Transverse colon (tissue), 4 donors: ENCODE measurements around the gene GLI3. TPM values are rescaled to one million over a fixed set of nuclear protein-coding genes. Genes with fewer than 3 reads are reported as not detected.
A peak's percentile ranks its signal among the peaks of the same experiment; 100 is the strongest.

Experiments
- DNase-seq: peaks from one replicate; pipeline ENCODE4 v3.0.0-alpha.2; 2019
- H3K27ac ChIP-seq, 4 donors: fragments of 200-600 bp; sonication (generic); 2 replicates each; pipeline ENCODE4 v1.5.1; 2016 to 2018; ENCODE audit warnings: inconsistent platforms in 4 of 4
- H3K27me3 ChIP-seq: fragments of 200-600 bp; sonication (generic); 2 replicates; pipeline ENCODE4 v1.5.1; 2017; ENCODE audit warnings: inconsistent platforms
- H3K36me3 ChIP-seq, 4 donors: fragments of 200-600 bp; sonication (generic); 2 replicates each; pipeline ENCODE4 v1.5.1; 2017 to 2019; ENCODE audit warnings: inconsistent platforms in 4 of 4
- H3K4me1 ChIP-seq, 4 donors: fragments of 200-600 bp; sonication (generic); 2 replicates each; pipeline ENCODE4 v1.5.1; 2017 to 2020; ENCODE audit warnings: inconsistent platforms in 4 of 4
- H3K4me3 ChIP-seq, 4 donors: fragments of 200-600 bp; sonication (generic); 1 replicate in 1 of 4; 2 replicates in 3 of 4; pipeline versions ENCODE4 v1.5.1 to v1.6.1; 2017 to 2019; ENCODE audit warnings: inconsistent platforms in 4 of 4
- H3K9me3 ChIP-seq, 2 donors: fragments of 200-600 bp; sonication (generic); 2 replicates each; pipeline ENCODE4 v1.5.1; 2017 to 2019; ENCODE audit warnings: inconsistent platforms in 2 of 2
- EP300 ChIP-seq: sonication (generic); formaldehyde crosslinking; IDR thresholded peaks from one replicate; pipeline ENCODE4 v1.6.1; 2017; ENCODE audit warnings: antibody characterized with exemption, low read depth
- POLR2A ChIP-seq: fragments of 450-650 bp; IDR thresholded peaks from one replicate; pipeline ENCODE4 v1.6.1; 2016; ENCODE audit warnings: antibody characterized with exemption, mild to moderate bottlenecking, moderate library complexity
- POLR2AphosphoS5 ChIP-seq, 3 donors: sonication (generic); formaldehyde crosslinking; IDR thresholded peaks; one replicate each; pipeline ENCODE4 v1.6.1; 2016; ENCODE audit warnings: antibody characterized with exemption in 3 of 3
- WGBS, 2 donors: methylation state at CpG; one replicate each; pipeline ENCODE4 v1.1.5; 2018; ENCODE audit warnings: low coverage in 1 of 2; 5-methylcytosine and 5-hydroxymethylcytosine counted together
- in situ Hi-C, 4 donors: fragments of 200-750 bp; cut with MboI; loops; one replicate each; pipeline versions ENCODE4 v1.15.0 to v1.15.1; 2017; ENCODE audit warnings: low sequenced_read_pairs in 3 of 4, low pct_ligation_motif_present in 1 of 4, low pct_unique_long_range_greater_than_20kb in 1 of 4
- intact Hi-C: fragments of 100-400 bp; cut with DNase I; formaldehyde crosslinking; loops from one replicate; pipeline ENCODE4 v1.15.1; 2023; ENCODE audit warnings: low total_unique reads
- total RNA-seq, 4 donors: library from RNA; depleted of rRNA; stranded (reverse); fragments of >200 nt; gene quantifications; one replicate each; pipeline ENCODE4 v1.1.0, GENCODE V29; 2016
- TF ChIP-seq, protein P1 (sequence below), 5 experiments: fragments of 200-600 bp in 3 of 5; fragments of 450-650 bp in 2 of 5; sonication (generic) in 3 of 5; IDR thresholded peaks; 1 replicate in 2 of 5; 2 replicates in 3 of 5; pipeline ENCODE4 v1.5.1; 2016 to 2017; ENCODE audit warnings: antibody characterized with exemption in 5 of 5, inconsistent platforms in 3 of 5, mild to moderate bottlenecking in 2 of 5, moderate library complexity in 1 of 5

The GLI3 gene
- total RNA-seq, 4 donors from 2014 or later = 3.7 to 41.1 (median 5.3) TPM

GRCh38 chr7:42192851-42193461 lies 44.1 kb downstream of the GLI3 start:
- in situ Hi-C loops = no loop called here
- 27 to 34% methylated on average over 5 to 7 of the region's 7 CpGs for WGBS, 2 donors

GRCh38 chr7:42192066-42192465 lies 44.9 kb downstream of the GLI3 start:
- WGBS, 2 donors = 82 to 85% methylated on average over 3 of the region's 3 CpGs
- intact Hi-C loops = no loop called here
- TF ChIP-seq EP300 = no peak
- TF ChIP-seq, protein P1, sequence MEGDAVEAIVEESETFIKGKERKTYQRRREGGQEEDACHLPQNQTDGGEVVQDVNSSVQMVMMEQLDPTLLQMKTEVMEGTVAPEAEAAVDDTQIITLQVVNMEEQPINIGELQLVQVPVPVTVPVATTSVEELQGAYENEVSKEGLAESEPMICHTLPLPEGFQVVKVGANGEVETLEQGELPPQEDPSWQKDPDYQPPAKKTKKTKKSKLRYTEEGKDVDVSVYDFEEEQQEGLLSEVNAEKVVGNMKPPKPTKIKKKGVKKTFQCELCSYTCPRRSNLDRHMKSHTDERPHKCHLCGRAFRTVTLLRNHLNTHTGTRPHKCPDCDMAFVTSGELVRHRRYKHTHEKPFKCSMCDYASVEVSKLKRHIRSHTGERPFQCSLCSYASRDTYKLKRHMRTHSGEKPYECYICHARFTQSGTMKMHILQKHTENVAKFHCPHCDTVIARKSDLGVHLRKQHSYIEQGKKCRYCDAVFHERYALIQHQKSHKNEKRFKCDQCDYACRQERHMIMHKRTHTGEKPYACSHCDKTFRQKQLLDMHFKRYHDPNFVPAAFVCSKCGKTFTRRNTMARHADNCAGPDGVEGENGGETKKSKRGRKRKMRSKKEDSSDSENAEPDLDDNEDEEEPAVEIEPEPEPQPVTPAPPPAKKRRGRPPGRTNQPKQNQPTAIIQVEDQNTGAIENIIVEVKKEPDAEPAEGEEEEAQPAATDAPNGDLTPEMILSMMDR (IDR thresholded peaks at IDR 0.05) = no peak
- TF ChIP-seq POLR2A = no peak
- no peak for TF ChIP-seq POLR2AphosphoS5 (IDR thresholded peaks at IDR 0.05)
- Histone ChIP-seq H3K27me3 (no peaks in the 10 kb centered on the region), H3K4me3 (no peak overlapping the region), H3K9me3 (no peaks in the 10 kb centered on the region), H3K36me3 (no peaks in the 10 kb centered on the region), H3K27ac (no peak overlapping the region), H3K4me1 (peaks cover 0 to 20% (median 3%) of the 10 kb centered on the region in 4 donors)
- in situ Hi-C loops = no loop called here
- no peak for DNase-seq

More at GRCh38 chr7:42192851-42193461, 44.1 kb downstream of the GLI3 start:
- H3K27me3 ChIP-seq = no peaks in the 10 kb centered on the region
- no peaks in the 10 kb centered on the region for H3K36me3 ChIP-seq
- no peaks in the 10 kb centered on the region for H3K9me3 ChIP-seq
- H3K4me1 ChIP-seq = peaks cover 0 to 20% (median 3%) of the 10 kb centered on the region in 4 donors
- DNase-seq = no peak
- no peak overlapping the region for H3K4me3 ChIP-seq
- intact Hi-C loops = no loop called here
- no peak overlapping the region for H3K27ac ChIP-seq
- TF ChIP-seq EP300 (no peak), POLR2AphosphoS5 (IDR thresholded peaks at IDR 0.05) (no peak), POLR2A (no peak)
- TF ChIP-seq, protein P1 (IDR thresholded peaks at IDR 0.05) = no peak

DNA sequence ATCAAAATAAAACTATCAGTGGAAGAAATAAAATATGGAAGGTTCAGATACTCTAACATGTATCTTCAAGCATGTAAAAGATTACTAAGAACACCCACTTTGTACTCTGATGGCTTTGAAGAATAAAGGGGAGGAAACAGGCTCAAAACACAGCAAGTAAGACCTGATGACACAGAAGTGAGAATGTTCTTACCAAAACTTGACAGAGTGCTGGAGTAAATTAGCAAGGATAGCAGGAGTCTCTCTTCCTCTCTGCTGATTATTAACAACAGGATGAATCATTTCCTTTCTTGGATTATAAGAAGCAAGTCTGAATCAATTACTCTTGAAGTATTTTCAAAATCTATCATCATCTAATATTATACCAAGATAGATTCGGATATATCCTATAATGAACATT lies 47.5 kb downstream of the GLI3 start:
- H3K4me1 ChIP-seq = peaks cover 0 to 20% (median 3%) of the 10 kb centered on the region in 4 donors
- DNase-seq = no peak
- H3K36me3 ChIP-seq = no peaks in the 10 kb centered on the region
- in situ Hi-C loops = no loop called here
- H3K27me3 ChIP-seq = no peaks in the 10 kb centered on the region
- no peak overlapping the region for H3K27ac ChIP-seq
- H3K9me3 ChIP-seq = no peaks in the 10 kb centered on the region
- WGBS, 2 donors = 80 to 85% methylated on average over 1 of the region's 1 CpG
- intact Hi-C loops = no loop called here
- TF ChIP-seq POLR2AphosphoS5 (IDR thresholded peaks at IDR 0.05) (no peak), EP300 (no peak), POLR2A (no peak)
- TF ChIP-seq, protein P1 (IDR thresholded peaks at IDR 0.05) = no peak
- no peak overlapping the region for H3K4me3 ChIP-seq

DNA sequence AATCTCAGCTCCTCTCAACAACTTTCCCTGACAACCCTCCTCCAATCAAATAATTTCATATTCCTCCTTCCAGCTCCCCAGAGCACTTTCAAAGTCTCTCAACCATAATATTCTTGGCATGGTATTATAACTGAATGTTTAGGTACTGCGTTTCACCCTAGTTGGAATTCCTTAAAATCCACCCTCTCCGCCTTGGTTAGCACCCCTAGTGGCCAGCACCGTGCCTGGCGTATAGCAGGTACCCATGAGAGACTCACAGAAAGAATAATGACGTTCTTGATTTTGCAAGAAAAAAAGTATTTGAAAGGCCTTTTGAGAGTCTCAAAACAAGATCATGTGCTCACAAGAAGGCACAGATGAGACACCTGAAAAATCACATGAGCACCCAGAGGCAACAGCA lies 50.9 kb downstream of the GLI3 start:
- Histone ChIP-seq H3K27ac (no peak overlapping the region), H3K27me3 (no peaks in the 10 kb centered on the region), H3K36me3 (no peaks in the 10 kb centered on the region), H3K4me1 (no peaks in the 10 kb centered on the region), H3K4me3 (no peak overlapping the region), H3K9me3 (no peaks in the 10 kb centered on the region)
- TF ChIP-seq POLR2A = no peak
- TF ChIP-seq, protein P1 (IDR thresholded peaks at IDR 0.05) = peak in 3 of 5 experiments; percentile 16 to 27 (median 23)
- no peak for TF ChIP-seq POLR2AphosphoS5 (IDR thresholded peaks at IDR 0.05)
- WGBS, 2 donors = 60 to 68% methylated on average over 3 to 5 of the region's 5 CpGs
- intact Hi-C loops = no loop called here
- no peak for DNase-seq
- in situ Hi-C loops = no loop called here
